Measurements from ENCODE around the gene SH2D2A. TPM values are rescaled to one million over a fixed set of nuclear protein-coding genes. Genes with fewer than 3 reads are reported as not detected.

SH2D2A gene
- total RNA-seq, 4 donors from 2014 or later, result 6.0 TPM; not detected in 3

DNA sequence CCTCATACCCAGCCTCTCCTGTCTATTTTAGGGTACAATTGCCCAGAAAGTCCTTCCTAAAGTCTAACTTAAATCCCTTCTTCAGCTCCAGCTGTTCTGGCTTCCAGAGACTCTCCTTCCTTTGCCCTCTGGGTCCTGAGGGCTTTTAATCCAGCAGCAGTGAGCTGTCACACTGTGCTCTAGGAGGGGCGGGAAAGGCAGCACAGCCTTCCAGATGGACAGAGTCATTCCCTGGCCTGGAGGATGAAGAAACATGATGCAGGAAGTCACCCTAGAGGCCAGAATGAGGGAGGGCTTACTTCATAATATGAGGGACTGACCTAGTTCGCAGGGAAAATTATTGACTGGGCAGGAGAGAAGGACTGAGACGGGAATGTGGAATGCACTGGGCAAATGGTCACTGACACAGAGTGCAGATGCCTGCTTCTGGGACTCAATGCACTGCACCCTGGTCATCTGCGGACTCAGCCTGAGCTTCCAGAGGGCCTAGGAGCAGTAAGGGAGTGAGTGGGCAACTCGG, 1.3 kb downstream of the SH2D2A start:
- no peaks in the 10 kb centered on the region for H3K36me3 ChIP-seq
- no peaks in the 10 kb centered on the region for H3K27me3 ChIP-seq
- TF ChIP-seq, protein P1, sequence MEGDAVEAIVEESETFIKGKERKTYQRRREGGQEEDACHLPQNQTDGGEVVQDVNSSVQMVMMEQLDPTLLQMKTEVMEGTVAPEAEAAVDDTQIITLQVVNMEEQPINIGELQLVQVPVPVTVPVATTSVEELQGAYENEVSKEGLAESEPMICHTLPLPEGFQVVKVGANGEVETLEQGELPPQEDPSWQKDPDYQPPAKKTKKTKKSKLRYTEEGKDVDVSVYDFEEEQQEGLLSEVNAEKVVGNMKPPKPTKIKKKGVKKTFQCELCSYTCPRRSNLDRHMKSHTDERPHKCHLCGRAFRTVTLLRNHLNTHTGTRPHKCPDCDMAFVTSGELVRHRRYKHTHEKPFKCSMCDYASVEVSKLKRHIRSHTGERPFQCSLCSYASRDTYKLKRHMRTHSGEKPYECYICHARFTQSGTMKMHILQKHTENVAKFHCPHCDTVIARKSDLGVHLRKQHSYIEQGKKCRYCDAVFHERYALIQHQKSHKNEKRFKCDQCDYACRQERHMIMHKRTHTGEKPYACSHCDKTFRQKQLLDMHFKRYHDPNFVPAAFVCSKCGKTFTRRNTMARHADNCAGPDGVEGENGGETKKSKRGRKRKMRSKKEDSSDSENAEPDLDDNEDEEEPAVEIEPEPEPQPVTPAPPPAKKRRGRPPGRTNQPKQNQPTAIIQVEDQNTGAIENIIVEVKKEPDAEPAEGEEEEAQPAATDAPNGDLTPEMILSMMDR (IDR thresholded peaks at IDR 0.05), result peak in 1 of 4 experiments; percentile 16
- TF ChIP-seq POLR2A (IDR thresholded peaks at IDR 0.05), result no peak
- H3K4me3 ChIP-seq, result no peak overlapping the region
- H3K4me1 ChIP-seq, result peaks cover 4 to 7% of the 10 kb centered on the region in 2 donors
- peak; percentile 73 to 80 for DNase-seq
- peak overlapping the region; percentile 79 to 80 for H3K27ac ChIP-seq
- no peaks in the 10 kb centered on the region for H3K9me3 ChIP-seq
- intact Hi-C loops (cut with DNase I; ENCODE audit: low total_unique reads), result no loop called here

DNA sequence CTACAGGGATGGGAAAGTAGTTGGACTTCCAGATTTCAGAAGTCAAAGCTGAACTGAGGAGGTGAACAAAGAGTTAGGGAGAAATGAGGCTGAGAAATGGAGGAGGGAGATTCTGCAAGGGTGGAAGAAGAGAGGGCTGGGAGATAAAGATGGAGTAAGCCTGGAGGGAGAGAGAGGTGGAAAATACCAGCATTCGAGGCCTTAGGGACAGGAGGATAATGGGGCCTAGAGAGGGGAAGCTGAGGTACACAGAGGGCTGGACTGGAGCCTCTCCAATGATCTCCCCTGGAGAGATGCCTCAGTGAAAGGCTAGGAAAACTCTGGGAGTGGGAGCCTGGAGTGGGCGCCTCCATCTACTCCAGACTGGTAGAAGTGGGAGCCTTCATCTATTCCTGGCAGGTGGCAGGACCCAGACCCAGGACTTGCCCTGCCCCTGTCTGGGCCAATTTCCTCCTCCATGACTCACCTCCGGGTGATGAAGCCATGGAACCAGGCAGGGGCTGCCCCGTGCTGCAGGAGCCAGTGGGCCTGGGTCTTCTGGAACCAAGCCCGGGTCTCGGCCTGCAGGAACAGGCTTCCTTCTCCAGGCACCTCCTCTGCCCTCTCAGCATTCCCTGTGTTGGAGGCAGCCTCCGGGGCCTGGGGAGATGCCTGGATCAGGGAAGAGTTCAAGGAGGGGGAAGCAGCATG, 1.9 kb downstream of the SH2D2A start:
- H3K4me3 ChIP-seq, result no peak overlapping the region
- DNase-seq, result no peak
- intact Hi-C loops (cut with DNase I; ENCODE audit: low total_unique reads), result no loop called here
- H3K36me3 ChIP-seq, result no peaks in the 10 kb centered on the region
- no peaks in the 10 kb centered on the region for H3K9me3 ChIP-seq
- TF ChIP-seq, protein P1 (IDR thresholded peaks at IDR 0.05), result no peak
- no peak for TF ChIP-seq POLR2A (IDR thresholded peaks at IDR 0.05)
- peaks cover 4 to 7% of the 10 kb centered on the region in 2 donors for H3K4me1 ChIP-seq
- H3K27ac ChIP-seq, result peak overlapping the region; percentile 72 to 79
- H3K27me3 ChIP-seq, result no peaks in the 10 kb centered on the region

DNA sequence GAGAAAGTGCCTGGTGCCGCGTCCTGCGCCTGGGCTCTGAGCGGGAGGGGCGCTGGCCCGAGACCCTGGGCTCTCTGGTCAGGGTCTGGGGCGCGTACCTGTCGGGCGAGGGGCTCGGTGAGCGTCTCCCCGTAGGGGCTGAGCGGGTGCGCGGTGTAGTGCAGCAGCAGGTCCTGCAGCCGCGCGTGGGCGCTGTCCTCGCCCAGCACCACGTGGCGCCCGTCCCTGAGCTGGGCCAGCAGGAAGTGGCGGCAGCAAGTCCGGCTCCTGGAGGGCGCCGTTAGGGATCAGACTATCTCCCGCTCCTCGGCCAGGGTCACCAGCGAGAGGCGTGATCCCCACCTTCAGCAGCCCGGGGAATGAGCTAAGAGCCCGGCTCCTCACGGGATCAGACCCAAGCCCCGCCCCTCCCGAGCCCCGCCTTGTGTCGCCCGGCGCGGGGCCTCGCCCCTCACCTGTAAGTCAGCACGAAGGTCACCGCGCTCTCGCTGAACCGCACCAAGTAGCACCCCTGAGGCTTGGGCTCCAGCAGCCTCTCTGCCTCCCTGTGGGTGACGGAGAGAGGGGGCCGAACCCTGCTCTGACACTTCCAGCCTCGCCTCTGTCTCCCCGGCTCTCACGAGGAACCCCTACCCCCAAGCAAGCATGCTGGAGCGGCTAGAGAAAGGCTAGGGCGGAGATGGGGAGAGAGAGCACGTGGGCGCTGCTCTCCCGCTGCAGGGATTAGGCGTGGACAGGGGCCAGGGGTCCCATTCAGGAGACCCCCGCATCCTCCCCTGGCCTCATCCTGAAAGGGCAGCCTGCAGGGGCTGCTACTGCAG, 2.7 kb downstream of the SH2D2A start:
- peak overlapping the region; percentile 72 to 79 for H3K27ac ChIP-seq
- DNase-seq, result peak; percentile 49 to 70
- no peaks in the 10 kb centered on the region for H3K9me3 ChIP-seq
- no peaks in the 10 kb centered on the region for H3K27me3 ChIP-seq
- TF ChIP-seq POLR2A (IDR thresholded peaks at IDR 0.05), result peak in 1 of 2 donors; percentile 23
- TF ChIP-seq, protein P1 (IDR thresholded peaks at IDR 0.05), result peak; percentile 50 to 70 (median 54)
- peak overlapping the region; percentile 30 to 35 for H3K4me3 ChIP-seq
- intact Hi-C loops (cut with DNase I; ENCODE audit: low total_unique reads), result no loop called here
- peaks cover 4 to 7% of the 10 kb centered on the region in 2 donors for H3K4me1 ChIP-seq
- no peaks in the 10 kb centered on the region for H3K36me3 ChIP-seq

DNA sequence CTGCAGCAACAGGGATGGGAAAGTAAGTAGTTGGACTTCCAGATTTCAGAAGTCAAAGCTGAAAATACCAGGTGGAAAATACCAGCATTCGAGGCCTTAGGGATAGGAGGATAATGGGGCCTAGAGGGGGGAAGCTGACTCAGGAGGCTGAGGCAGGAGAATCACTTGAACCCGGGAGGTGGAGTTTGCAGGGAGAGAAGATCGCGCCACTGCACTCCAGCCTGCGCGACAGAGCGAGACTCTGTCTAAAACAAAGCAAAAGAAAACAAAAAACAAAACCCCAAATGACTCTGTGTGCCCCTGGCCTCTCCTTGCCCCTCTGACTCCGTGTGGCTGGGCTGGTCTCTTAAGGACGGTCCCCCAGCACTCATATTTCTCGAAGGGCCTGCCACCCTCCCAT, 3.4 kb downstream of the SH2D2A start:
- intact Hi-C loops (cut with DNase I; ENCODE audit: low total_unique reads), result no loop called here
- TF ChIP-seq POLR2A (IDR thresholded peaks at IDR 0.05), result no peak
- TF ChIP-seq, protein P1 (IDR thresholded peaks at IDR 0.05), result no peak
- no peaks in the 10 kb centered on the region for H3K9me3 ChIP-seq

More for the DNA sequence above, 3.4 kb downstream of the SH2D2A start:
- no peaks in the 10 kb centered on the region for H3K36me3 ChIP-seq
- peak overlapping the region; percentile 29 to 72 for H3K27ac ChIP-seq
- peak overlapping the region; percentile 30 to 35 for H3K4me3 ChIP-seq
- H3K4me1 ChIP-seq, result peaks cover 4 to 7% of the 10 kb centered on the region in 2 donors
- no peaks in the 10 kb centered on the region for H3K27me3 ChIP-seq
- no peak for DNase-seq

Data from uterus (tissue), 4 donors.